ENCODE measurements around the gene UQCRHL.
"Not testable (repeated sequence)": the region's sequence is repeated elsewhere in the genome, so short reads cannot be mapped to it uniquely, and the experiment has no call there.

DNA sequence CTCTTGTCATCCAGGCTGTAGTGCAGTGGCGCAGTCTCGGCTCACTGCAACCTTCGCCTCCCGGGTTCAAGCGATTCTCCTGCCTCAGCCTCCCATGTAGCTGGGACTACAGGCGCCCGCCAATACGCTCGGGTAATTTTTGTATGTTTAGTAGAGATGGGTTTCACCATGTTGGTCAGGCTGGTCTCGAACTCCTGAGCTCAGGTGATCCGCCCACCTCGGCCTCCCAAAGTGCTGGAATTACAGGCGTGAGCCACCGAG lies 29.0 kb upstream of the UQCRHL start:
- TF ChIP-seq, protein P1, sequence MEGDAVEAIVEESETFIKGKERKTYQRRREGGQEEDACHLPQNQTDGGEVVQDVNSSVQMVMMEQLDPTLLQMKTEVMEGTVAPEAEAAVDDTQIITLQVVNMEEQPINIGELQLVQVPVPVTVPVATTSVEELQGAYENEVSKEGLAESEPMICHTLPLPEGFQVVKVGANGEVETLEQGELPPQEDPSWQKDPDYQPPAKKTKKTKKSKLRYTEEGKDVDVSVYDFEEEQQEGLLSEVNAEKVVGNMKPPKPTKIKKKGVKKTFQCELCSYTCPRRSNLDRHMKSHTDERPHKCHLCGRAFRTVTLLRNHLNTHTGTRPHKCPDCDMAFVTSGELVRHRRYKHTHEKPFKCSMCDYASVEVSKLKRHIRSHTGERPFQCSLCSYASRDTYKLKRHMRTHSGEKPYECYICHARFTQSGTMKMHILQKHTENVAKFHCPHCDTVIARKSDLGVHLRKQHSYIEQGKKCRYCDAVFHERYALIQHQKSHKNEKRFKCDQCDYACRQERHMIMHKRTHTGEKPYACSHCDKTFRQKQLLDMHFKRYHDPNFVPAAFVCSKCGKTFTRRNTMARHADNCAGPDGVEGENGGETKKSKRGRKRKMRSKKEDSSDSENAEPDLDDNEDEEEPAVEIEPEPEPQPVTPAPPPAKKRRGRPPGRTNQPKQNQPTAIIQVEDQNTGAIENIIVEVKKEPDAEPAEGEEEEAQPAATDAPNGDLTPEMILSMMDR (conservative IDR thresholded peaks at IDR 0.05): not testable (repeated sequence)
- TF ChIP-seq EZH2 (IDR thresholded peaks at IDR 0.05; ENCODE audit: low read depth): not testable (repeated sequence)
